ENCODE measurements around the gene KCTD7.

DNA sequence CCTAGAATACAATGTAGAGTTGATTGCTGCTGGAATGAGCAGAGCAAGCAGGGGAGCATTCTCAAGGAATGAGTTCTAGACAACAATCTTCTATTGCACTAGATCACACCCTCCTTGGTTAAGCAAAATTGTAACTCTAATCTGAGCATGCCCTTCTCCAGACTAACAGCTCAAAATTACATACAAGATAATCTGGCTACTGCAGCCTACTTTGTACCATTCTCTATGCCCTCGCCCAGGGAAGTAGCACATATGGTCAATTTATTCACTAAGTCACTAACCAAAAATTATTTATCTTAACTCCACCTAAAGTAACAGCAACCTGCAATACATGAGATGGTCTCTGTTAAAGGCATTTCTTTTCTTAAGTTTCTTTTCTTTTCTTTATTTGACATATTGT is 42.5 kb upstream of the KCTD7 start:
- no peak for TF ChIP-seq POLR2A (IDR thresholded peaks at IDR 0.05)
- TF ChIP-seq, protein P1, sequence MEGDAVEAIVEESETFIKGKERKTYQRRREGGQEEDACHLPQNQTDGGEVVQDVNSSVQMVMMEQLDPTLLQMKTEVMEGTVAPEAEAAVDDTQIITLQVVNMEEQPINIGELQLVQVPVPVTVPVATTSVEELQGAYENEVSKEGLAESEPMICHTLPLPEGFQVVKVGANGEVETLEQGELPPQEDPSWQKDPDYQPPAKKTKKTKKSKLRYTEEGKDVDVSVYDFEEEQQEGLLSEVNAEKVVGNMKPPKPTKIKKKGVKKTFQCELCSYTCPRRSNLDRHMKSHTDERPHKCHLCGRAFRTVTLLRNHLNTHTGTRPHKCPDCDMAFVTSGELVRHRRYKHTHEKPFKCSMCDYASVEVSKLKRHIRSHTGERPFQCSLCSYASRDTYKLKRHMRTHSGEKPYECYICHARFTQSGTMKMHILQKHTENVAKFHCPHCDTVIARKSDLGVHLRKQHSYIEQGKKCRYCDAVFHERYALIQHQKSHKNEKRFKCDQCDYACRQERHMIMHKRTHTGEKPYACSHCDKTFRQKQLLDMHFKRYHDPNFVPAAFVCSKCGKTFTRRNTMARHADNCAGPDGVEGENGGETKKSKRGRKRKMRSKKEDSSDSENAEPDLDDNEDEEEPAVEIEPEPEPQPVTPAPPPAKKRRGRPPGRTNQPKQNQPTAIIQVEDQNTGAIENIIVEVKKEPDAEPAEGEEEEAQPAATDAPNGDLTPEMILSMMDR (IDR thresholded peaks at IDR 0.05) = no peak

All from thyroid gland (tissue), 4 donors.